Osteocyte (in vitro differentiated cells): ENCODE results near the gene CDX2. TPM values are rescaled to one million over a fixed set of nuclear protein-coding genes. Genes with fewer than 3 reads are reported as not detected.
A peak's percentile ranks its signal among the peaks of the same experiment; 100 is the strongest.

ENCODE experiments used
- DNase-seq: peaks from one replicate; pipeline ENCODE4 v3.0.0; 2021; ENCODE audit warnings: mixed read lengths; ENCODE audit not compliant: unreplicated experiment; ENCODE audit errors: extremely low spot score
- H3K27ac Mint-ChIP-seq: one replicate; pipeline ENCODE4 v1.8.0; 2021; ENCODE audit warnings: mild to moderate bottlenecking, mixed read lengths; ENCODE audit not compliant: unreplicated experiment
- H3K27me3 Mint-ChIP-seq: one replicate; pipeline ENCODE4 v1.8.0; 2021; ENCODE audit warnings: mixed read lengths; ENCODE audit not compliant: unreplicated experiment
- H3K36me3 Mint-ChIP-seq: one replicate; pipeline ENCODE4 v1.8.0; 2021; ENCODE audit warnings: mixed read lengths; ENCODE audit not compliant: unreplicated experiment
- H3K4me1 Mint-ChIP-seq: one replicate; pipeline ENCODE4 v1.8.0; 2021; ENCODE audit warnings: mixed read lengths; ENCODE audit not compliant: unreplicated experiment
- H3K4me3 Mint-ChIP-seq: one replicate; pipeline ENCODE4 v1.8.0; 2021; ENCODE audit warnings: mild to moderate bottlenecking, moderate library complexity, mixed read lengths; ENCODE audit not compliant: unreplicated experiment
- H3K9me3 Mint-ChIP-seq: one replicate; pipeline ENCODE4 v1.8.0; 2021; ENCODE audit warnings: mixed read lengths; ENCODE audit not compliant: unreplicated experiment
- total RNA-seq: library from RNA; stranded (reverse); gene quantifications from 2 replicates; pipeline ENCODE4 v1.2.1, GENCODE V29; 2021
- TF ChIP-seq, protein P1 (sequence below): fragments of 200-600 bp; sonication (generic); IDR thresholded peaks from 2 replicates; pipeline ENCODE4 v1.5.0; 2021; ENCODE audit warnings: antibody characterized with exemption, mild to moderate bottlenecking, moderate library complexity

CDX2 gene
- total RNA-seq, 1 donor from 2014 or later, result not detected

DNA sequence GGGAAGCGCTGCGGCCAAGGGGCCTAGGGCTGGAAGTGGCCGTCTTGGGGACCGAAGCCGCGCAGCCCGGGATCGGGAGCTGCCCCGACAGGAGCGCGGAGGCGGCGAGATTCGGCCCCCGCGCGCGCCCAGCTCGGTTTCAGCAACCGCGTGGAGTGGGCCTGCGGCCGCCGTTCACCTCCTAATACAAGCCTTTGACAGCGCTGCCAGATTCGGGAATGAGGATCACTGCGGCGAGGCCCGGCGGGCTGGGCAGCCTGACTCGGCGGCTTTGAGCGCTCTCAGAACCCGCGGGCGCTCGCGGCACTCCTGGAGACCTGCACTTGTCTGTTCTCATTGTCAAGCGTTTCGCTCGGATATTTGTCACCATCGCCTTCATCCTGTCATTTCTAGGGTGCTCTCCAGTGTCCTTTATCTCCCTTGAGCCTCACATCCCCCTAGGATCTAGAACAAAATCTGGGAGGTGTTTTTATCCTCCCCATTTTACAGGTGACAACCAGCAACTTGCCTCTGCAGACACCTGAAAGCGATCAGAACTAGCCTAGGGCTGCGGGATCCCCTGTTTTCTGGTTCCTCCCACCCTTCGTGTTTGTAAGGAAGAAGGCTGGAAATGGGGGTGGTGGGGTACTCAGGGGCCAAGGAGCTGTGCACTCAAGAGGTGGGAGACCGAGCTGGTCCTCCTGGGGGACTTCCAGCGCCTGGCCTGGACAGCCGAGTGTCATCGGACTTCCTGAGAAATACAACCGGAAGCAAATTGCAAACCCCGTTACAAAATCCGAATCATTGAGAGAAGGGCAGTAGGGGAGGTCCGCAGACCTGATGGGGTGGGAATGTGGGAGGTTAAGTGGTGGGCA lies 1.5 kb upstream of the CDX2 start:
- TF ChIP-seq, protein P1, sequence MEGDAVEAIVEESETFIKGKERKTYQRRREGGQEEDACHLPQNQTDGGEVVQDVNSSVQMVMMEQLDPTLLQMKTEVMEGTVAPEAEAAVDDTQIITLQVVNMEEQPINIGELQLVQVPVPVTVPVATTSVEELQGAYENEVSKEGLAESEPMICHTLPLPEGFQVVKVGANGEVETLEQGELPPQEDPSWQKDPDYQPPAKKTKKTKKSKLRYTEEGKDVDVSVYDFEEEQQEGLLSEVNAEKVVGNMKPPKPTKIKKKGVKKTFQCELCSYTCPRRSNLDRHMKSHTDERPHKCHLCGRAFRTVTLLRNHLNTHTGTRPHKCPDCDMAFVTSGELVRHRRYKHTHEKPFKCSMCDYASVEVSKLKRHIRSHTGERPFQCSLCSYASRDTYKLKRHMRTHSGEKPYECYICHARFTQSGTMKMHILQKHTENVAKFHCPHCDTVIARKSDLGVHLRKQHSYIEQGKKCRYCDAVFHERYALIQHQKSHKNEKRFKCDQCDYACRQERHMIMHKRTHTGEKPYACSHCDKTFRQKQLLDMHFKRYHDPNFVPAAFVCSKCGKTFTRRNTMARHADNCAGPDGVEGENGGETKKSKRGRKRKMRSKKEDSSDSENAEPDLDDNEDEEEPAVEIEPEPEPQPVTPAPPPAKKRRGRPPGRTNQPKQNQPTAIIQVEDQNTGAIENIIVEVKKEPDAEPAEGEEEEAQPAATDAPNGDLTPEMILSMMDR, result no peak
- peaks cover 20% of the 10 kb centered on the region for H3K4me1 Mint-ChIP-seq
- DNase-seq, result peak; percentile 81
- no peaks in the 10 kb centered on the region for H3K9me3 Mint-ChIP-seq
- no peak overlapping the region for H3K4me3 Mint-ChIP-seq
- H3K27me3 Mint-ChIP-seq, result peaks cover 85% of the 10 kb centered on the region
- no peaks in the 10 kb centered on the region for H3K36me3 Mint-ChIP-seq
- H3K27ac Mint-ChIP-seq, result no peak overlapping the region

DNA sequence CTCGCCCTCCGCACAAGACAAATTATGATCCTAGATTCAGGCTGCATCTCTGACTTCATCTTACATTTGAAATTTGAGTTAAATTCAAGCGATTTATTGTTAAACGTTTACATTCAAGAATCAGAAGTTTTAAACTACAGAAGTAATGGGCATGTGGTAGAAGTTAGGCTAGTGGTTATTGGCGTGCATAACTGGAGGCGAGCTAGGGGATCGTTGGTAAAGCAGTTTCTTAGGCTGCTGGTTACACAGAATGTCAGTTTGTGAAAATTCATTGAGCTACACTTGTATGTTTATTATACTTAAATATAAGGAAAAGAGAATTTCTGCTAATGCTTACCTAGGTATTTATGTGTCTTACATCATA lies 733 bp upstream of the CDX2 start:
- peaks cover 85% of the 10 kb centered on the region for H3K27me3 Mint-ChIP-seq
- TF ChIP-seq, protein P1, result no peak
- H3K4me3 Mint-ChIP-seq, result no peak overlapping the region
- no peak overlapping the region for H3K27ac Mint-ChIP-seq
- H3K4me1 Mint-ChIP-seq, result peaks cover 18% of the 10 kb centered on the region
- no peaks in the 10 kb centered on the region for H3K36me3 Mint-ChIP-seq
- no peak for DNase-seq
- H3K9me3 Mint-ChIP-seq, result no peaks in the 10 kb centered on the region

DNA sequence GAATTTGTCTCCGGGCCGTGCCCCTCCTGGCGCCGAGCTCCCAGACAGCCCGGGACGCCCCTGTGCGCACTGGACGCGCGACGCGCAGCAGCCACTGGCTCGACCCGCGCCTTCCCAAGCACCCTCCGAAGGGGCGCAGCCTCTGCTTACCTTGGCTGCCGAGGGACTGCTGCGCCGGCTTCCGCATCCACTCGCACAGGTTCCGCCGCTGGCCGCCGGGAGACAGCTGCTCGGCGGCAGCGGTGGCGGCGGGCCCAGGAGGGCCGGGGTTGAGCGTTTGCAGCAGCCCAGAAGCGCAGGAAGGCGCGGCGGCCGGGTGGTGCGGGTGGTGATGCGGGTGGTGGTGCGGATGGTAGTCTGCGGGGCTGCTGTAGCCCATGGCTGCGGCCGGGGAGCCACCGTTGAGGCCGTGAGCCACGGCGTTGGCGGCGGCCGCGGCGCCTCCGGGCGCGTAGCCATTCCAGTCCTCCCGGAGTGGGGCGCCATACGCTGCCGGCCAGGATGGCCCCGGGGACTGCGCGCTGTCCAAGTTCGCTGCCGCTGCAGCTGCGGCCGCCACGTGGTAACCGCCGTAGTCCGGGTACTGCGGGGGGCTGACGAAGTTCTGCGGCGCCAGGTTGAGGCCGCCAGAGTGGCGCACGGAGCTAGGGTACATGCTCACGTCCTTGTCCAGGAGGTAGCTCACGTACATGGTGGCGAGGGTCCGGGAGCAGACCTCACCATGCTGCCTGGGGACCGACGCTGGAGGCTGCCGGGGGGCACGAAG lies 616 bp downstream of the CDX2 start:
- no peak overlapping the region for H3K4me3 Mint-ChIP-seq
- H3K27ac Mint-ChIP-seq, result no peak overlapping the region
- H3K27me3 Mint-ChIP-seq, result peaks cover 84% of the 10 kb centered on the region
- H3K36me3 Mint-ChIP-seq, result no peaks in the 10 kb centered on the region
- TF ChIP-seq, protein P1, result no peak
- DNase-seq, result peak; percentile 82
- H3K9me3 Mint-ChIP-seq, result no peaks in the 10 kb centered on the region
- peaks cover 18% of the 10 kb centered on the region for H3K4me1 Mint-ChIP-seq

DNA sequence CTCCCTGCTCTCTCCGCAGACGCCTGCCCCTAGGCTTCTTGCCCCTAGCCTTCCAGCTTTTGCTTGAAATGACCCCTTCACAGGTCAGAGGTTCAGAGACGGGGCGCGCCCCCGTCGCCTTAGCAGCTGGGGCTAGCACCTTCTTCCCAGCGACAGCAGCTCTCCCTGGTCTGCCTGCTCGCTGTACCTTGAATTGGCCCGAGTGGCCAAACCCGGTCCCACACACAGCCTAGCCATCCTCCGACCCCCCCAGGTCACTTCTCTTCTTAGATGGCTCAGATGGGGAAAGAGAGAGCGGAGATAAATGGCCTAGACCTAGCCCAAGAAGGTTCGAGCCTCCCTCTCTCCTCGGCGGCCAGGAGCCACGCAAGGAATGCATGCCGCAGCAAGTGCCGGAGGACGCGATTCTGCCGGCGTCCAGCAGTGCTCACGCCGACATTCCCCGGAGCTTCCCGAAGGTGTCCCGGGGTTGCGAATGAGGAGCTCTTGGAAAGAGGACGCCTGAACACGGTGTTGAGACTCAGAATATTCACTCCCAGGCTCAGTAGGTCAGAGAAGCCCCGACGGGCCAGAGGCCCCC lies 1.3 kb downstream of the CDX2 start:
- no peaks in the 10 kb centered on the region for H3K36me3 Mint-ChIP-seq
- H3K9me3 Mint-ChIP-seq, result no peaks in the 10 kb centered on the region
- H3K4me3 Mint-ChIP-seq, result no peak overlapping the region
- peak; percentile 75 for DNase-seq
- H3K27ac Mint-ChIP-seq, result no peak overlapping the region
- TF ChIP-seq, protein P1, result no peak
- peaks cover 18% of the 10 kb centered on the region for H3K4me1 Mint-ChIP-seq
- peaks cover 83% of the 10 kb centered on the region for H3K27me3 Mint-ChIP-seq
